C4-2B (cell line): ENCODE results near the gene NPY4R.
"Not testable (repeated sequence)": the region's sequence is repeated elsewhere in the genome, so short reads cannot be mapped to it uniquely, and the experiment has no call there.

Experiments
- ZFX ChIP-seq: fragments of 450-650 bp; IDR thresholded peaks from 2 replicates; pipeline ENCODE4 v1.6.1; 2017
- TF ChIP-seq, protein P1 (sequence below): fragments of 450-650 bp; conservative IDR thresholded peaks from 2 replicates; pipeline ENCODE4 v1.5.1; 2017; ENCODE audit warnings: mild to moderate bottlenecking

GRCh38 chr10:46462276-46462675 lies 3.5 kb downstream of the NPY4R start:
- TF ChIP-seq, protein P1, sequence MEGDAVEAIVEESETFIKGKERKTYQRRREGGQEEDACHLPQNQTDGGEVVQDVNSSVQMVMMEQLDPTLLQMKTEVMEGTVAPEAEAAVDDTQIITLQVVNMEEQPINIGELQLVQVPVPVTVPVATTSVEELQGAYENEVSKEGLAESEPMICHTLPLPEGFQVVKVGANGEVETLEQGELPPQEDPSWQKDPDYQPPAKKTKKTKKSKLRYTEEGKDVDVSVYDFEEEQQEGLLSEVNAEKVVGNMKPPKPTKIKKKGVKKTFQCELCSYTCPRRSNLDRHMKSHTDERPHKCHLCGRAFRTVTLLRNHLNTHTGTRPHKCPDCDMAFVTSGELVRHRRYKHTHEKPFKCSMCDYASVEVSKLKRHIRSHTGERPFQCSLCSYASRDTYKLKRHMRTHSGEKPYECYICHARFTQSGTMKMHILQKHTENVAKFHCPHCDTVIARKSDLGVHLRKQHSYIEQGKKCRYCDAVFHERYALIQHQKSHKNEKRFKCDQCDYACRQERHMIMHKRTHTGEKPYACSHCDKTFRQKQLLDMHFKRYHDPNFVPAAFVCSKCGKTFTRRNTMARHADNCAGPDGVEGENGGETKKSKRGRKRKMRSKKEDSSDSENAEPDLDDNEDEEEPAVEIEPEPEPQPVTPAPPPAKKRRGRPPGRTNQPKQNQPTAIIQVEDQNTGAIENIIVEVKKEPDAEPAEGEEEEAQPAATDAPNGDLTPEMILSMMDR, result not testable (repeated sequence)
- not testable (repeated sequence) for TF ChIP-seq ZFX
